Colonic mucosa (tissue), 4 donors: ENCODE data around the gene DZIP1L. TPM values are rescaled to one million over a fixed set of nuclear protein-coding genes. Genes with fewer than 3 reads are reported as not detected.

Source experiments
- DNase-seq: peaks from one replicate; pipeline ENCODE4 v3.0.0-alpha.2; 2020
- H3K27ac ChIP-seq: fragments of 200-600 bp; one replicate; pipeline ENCODE4 v1.8.0; 2021
- H3K27me3 ChIP-seq: fragments of 200-600 bp; one replicate; pipeline ENCODE4 v1.8.0; 2021
- H3K36me3 ChIP-seq: fragments of 200-600 bp; one replicate; pipeline ENCODE4 v1.8.0; 2021
- H3K4me1 ChIP-seq: fragments of 200-600 bp; one replicate; pipeline ENCODE4 v1.8.0; 2021; ENCODE audit warnings: mild to moderate bottlenecking
- H3K4me3 ChIP-seq: fragments of 200-600 bp; one replicate; pipeline ENCODE4 v1.8.0; 2021
- H3K9ac ChIP-seq, 2 donors: one replicate each; pipeline ENCODE4 v1.7.0; 2013; ENCODE audit warnings: control low read depth in 2 of 2, low read depth in 2 of 2, low read length in 2 of 2
- H3K9me3 ChIP-seq: fragments of 200-600 bp; one replicate; pipeline ENCODE4 v1.8.0; 2021
- intact Hi-C: fragments of 100-400 bp; cut with DNase I; formaldehyde crosslinking; loops from one replicate; pipeline ENCODE4 v1.14.1; 2022
- total RNA-seq, 2 donors: library from RNA; stranded (reverse); fragmentation: NEBNext Ultra II Directional in 1 of 2; extraction: Animal tissue kit (Norgen Biotek cat#: 25700) in 1 of 2; gene quantifications; one replicate each; pipeline ENCODE4 v1.2.1, GENCODE V29; 2021
- TF ChIP-seq, protein P1 (sequence below): fragments of 200-600 bp; IDR thresholded peaks from one replicate; pipeline ENCODE4 v1.8.0; 2022; ENCODE audit warnings: antibody characterized with exemption, mild to moderate bottlenecking
- donor health status: healthy.
- donor health status: DM: no; HTN: no; CAD: no.
- donor health status: DM: no; HTN: no; CAD: no.

Gene DZIP1L
- total RNA-seq, 2 donors from 2014 or later: 0.69 to 0.89 TPM

DNA sequence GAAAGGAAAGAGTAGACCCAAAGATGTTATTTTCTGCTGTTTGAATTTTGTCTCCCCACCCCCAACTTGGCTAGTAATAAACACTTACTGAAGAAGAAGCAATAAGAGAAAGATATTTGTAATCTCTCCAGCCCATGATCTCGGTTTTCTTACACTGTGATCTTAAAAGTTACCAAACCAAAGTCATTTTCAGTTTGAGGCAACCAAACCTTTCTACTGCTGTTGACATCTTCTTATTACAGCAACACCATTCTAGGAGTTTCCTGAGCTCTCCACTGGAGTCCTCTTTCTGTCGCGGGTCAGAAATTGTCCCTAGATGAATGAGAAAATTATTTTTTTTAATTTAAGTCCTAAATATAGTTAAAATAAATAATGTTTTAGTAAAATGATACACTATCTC is 83.9 kb downstream of the DZIP1L start:
- H3K9me3 ChIP-seq: no peaks in the 10 kb centered on the region
- TF ChIP-seq, protein P1, sequence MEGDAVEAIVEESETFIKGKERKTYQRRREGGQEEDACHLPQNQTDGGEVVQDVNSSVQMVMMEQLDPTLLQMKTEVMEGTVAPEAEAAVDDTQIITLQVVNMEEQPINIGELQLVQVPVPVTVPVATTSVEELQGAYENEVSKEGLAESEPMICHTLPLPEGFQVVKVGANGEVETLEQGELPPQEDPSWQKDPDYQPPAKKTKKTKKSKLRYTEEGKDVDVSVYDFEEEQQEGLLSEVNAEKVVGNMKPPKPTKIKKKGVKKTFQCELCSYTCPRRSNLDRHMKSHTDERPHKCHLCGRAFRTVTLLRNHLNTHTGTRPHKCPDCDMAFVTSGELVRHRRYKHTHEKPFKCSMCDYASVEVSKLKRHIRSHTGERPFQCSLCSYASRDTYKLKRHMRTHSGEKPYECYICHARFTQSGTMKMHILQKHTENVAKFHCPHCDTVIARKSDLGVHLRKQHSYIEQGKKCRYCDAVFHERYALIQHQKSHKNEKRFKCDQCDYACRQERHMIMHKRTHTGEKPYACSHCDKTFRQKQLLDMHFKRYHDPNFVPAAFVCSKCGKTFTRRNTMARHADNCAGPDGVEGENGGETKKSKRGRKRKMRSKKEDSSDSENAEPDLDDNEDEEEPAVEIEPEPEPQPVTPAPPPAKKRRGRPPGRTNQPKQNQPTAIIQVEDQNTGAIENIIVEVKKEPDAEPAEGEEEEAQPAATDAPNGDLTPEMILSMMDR: no peak
- no peak overlapping the region for H3K4me3 ChIP-seq
- H3K27ac ChIP-seq: no peak overlapping the region
- H3K36me3 ChIP-seq: no peaks in the 10 kb centered on the region
- DNase-seq: no peak
- H3K27me3 ChIP-seq: no peaks in the 10 kb centered on the region
- intact Hi-C loops: no loop called here
- no peaks in the 10 kb centered on the region for H3K4me1 ChIP-seq
- H3K9ac ChIP-seq: no peak overlapping the region

DNA sequence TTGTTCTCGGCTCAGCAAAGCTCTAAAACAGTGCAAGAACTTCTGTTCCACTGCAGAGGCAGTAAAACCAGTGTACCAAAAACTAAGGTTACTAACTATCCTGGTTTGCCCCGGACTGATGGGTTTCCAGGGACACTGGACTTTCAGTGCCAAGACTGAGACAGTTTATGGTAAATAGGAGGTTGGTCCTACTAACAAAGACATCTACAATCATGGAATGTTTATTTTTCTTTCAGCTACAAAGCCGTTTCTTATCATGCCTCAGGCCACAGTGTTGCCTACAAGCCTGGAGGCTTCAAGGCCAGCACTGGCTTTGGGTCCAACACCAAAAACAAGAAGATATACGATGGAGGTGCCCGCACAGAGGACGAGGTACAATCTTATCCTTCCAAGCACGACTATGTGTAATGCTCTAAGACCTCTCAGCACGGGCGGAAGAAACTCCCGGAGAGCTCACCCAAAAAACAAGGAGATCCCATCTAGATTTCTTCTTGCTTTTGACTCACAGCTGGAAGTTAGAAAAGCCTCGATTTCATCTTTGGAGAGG is 84.6 kb downstream of the DZIP1L start:
- no peaks in the 10 kb centered on the region for H3K36me3 ChIP-seq
- H3K27ac ChIP-seq: no peak overlapping the region
- H3K9ac ChIP-seq: no peak overlapping the region
- intact Hi-C loops: no loop called here
- H3K4me3 ChIP-seq: no peak overlapping the region
- no peak for DNase-seq
- H3K27me3 ChIP-seq: no peaks in the 10 kb centered on the region
- no peaks in the 10 kb centered on the region for H3K9me3 ChIP-seq
- H3K4me1 ChIP-seq: no peaks in the 10 kb centered on the region
- TF ChIP-seq, protein P1: no peak

- intact Hi-C loops: no loop called here
- Histone ChIP-seq H3K9me3 (no peaks in the 10 kb centered on the region), H3K4me1 (no peaks in the 10 kb centered on the region), H3K9ac (no peak overlapping the region), H3K27me3 (no peaks in the 10 kb centered on the region), H3K4me3 (no peak overlapping the region), H3K27ac (no peak overlapping the region), H3K36me3 (no peaks in the 10 kb centered on the region)
- no peak for DNase-seq
- TF ChIP-seq, protein P1: no peak
These were observed 87.6 kb downstream of the DZIP1L start for GRCh38 chr3:138027821-138028220.

DNA sequence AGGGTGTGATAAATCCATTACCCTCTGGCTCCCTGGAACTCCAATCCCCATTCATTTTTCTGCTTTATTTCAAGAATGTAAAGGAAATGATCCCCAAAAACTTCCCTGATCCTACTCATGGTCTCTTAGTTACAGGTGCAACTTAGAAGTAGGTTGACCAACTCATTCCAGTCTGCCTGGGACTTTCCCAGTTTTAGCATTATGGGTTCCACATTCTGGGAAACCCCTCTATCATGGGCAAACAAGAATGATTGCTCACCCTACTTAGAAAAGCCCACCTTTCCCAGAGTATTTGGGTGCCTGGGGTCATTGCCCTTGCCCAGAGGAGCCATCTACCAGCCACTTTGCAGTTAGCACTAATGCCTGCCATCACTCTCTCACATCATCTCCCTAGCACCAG is 89.9 kb downstream of the DZIP1L start:
- no peak overlapping the region for H3K27ac ChIP-seq
- H3K4me1 ChIP-seq: no peaks in the 10 kb centered on the region
- no peak overlapping the region for H3K4me3 ChIP-seq
- no peaks in the 10 kb centered on the region for H3K9me3 ChIP-seq
- intact Hi-C loops: no loop called here
- no peak for DNase-seq
- TF ChIP-seq, protein P1: no peak
- no peaks in the 10 kb centered on the region for H3K27me3 ChIP-seq
- no peak overlapping the region for H3K9ac ChIP-seq
- H3K36me3 ChIP-seq: no peaks in the 10 kb centered on the region

- no peak overlapping the region for H3K27ac ChIP-seq
- no peak for DNase-seq
- H3K9ac ChIP-seq: no peak overlapping the region
- H3K9me3 ChIP-seq: no peaks in the 10 kb centered on the region
- no peaks in the 10 kb centered on the region for H3K4me1 ChIP-seq
- H3K27me3 ChIP-seq: no peaks in the 10 kb centered on the region
- TF ChIP-seq, protein P1: no peak
- intact Hi-C loops: no loop called here
- H3K36me3 ChIP-seq: no peaks in the 10 kb centered on the region
- no peak overlapping the region for H3K4me3 ChIP-seq
These were observed 91.7 kb downstream of the DZIP1L start for GRCh38 chr3:138023754-138024153.
